Urinary bladder (tissue), 4 donors: ENCODE results near the gene NAPSA. TPM values are rescaled to one million over a fixed set of nuclear protein-coding genes. Genes with fewer than 3 reads are reported as not detected.
A peak's percentile ranks its signal among the peaks of the same experiment; 100 is the strongest.

Experiments used
- DNase-seq: peaks from one replicate; pipeline ENCODE4 v3.0.0-alpha.2; 2015; ENCODE audit errors: extremely low spot score
- H3K27ac ChIP-seq: one replicate; pipeline ENCODE4 v1.5.1; 2013; ENCODE audit warnings: low read depth, mild to moderate bottlenecking, moderate library complexity
- H3K36me3 ChIP-seq: one replicate; pipeline ENCODE4 v1.6.1; 2013; ENCODE audit warnings: mild to moderate bottlenecking, moderate library complexity; ENCODE audit not compliant: insufficient read depth
- H3K4me1 ChIP-seq: one replicate; pipeline ENCODE4 v1.6.1; 2013; ENCODE audit warnings: mild to moderate bottlenecking, moderate library complexity; ENCODE audit not compliant: insufficient read depth
- H3K4me3 ChIP-seq: one replicate; pipeline ENCODE4 v1.5.1; 2013; ENCODE audit warnings: low read depth, low read length
- WGBS: extraction: QIAGEN DNeasy Blood & Tissue Kit; methylation state at CpG from one replicate; pipeline ENCODE4 v1.1.7; 2013; 5-methylcytosine and 5-hydroxymethylcytosine counted together
- polyA plus RNA-seq: library from polyadenylated mRNA; stranded (reverse); fragments of 200-250 nt; gene quantifications from one replicate; pipeline ENCODE4 v1.2.3, GENCODE V29; 2013
- total RNA-seq: library from RNA; depleted of rRNA; stranded (reverse); fragments of >200 nt; gene quantifications from one replicate; pipeline ENCODE4 v1.2.3, GENCODE V29; 2014
- donor health status: healthy with polysubstance abuse.
- donor health status: healthy.

The NAPSA gene
- total and polyA plus RNA-seq, 2 donors = 0.58 to 0.77 TPM

DNA sequence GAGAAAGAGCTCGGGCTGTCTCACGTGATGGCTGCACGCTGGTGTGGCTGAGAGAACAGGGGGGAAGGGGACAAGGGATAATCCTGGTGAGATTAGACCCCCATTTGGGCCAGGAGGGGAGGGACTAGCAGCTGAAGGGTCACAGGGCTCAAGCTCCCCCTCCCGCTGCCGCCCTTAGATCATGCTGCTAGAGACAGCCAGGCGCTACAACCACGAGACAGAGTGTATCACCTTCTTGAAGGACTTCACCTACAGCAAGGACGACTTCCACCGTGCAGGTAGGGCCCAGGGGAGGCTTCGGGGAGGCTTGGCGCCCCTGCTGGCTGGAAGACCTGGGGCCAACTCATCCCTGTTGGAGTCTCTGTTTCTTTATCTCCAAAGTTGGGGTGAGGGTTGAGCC is 14.2 kb upstream of the NAPSA start:
- WGBS = 88% methylated on average over 11 of the region's 11 CpGs
- H3K36me3 ChIP-seq = peaks cover 9% of the 10 kb centered on the region
- H3K27ac ChIP-seq = no peak overlapping the region
- DNase-seq = no peak
- no peak overlapping the region for H3K4me3 ChIP-seq
- H3K4me1 ChIP-seq = no peaks in the 10 kb centered on the region

DNA sequence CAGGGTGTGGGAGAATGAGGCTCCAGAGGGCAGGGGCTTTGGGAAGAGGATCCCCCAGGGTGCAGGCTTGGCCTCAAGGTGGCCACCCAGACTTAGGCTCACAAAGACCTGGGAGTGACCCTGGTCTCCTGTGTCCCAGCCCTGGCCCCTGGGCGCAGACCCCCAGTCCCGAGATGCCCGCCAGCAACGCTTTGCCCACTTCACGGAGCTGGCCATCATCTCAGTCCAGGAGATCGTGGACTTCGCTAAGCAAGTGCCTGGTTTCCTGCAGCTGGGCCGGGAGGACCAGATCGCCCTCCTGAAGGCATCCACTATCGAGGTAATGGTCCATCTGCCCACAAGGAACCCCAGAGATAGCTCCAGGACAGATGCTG is 13.4 kb upstream of the NAPSA start:
- WGBS = 92% methylated on average over 10 of the region's 10 CpGs
- Histone ChIP-seq H3K27ac (no peak overlapping the region), H3K4me3 (no peak overlapping the region), H3K36me3 (peaks cover 9% of the 10 kb centered on the region), H3K4me1 (no peaks in the 10 kb centered on the region)
- no peak for DNase-seq

- 94% methylated on average over 36 of the region's 36 CpGs for WGBS
- peaks cover 9% of the 10 kb centered on the region for H3K36me3 ChIP-seq
- H3K4me3 ChIP-seq = no peak overlapping the region
- H3K4me1 ChIP-seq = no peaks in the 10 kb centered on the region
- DNase-seq = no peak
- no peak overlapping the region for H3K27ac ChIP-seq
Observed at GRCh38 chr19:50378169-50378862, 12.9 kb upstream of the NAPSA start.

DNA sequence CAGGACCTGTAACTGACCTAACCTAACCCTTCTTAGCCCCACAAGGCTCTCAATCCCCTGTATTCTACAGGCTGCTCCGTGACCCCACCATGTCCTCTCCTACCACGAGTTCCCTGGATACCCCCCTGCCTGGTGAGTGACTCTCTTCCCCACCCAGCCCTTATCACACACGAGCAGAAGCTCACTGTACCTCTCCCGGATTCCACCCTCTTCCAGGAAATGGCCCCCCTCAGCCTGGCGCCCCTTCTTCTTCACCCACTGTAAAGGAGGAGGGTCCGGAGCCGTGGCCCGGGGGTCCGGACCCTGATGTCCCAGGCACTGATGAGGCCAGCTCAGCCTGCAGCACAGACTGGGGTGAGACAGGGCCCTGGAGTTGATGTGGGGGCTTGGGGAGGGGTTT is 12.1 kb upstream of the NAPSA start:
- Histone ChIP-seq H3K36me3 (peaks cover 9% of the 10 kb centered on the region), H3K27ac (no peak overlapping the region), H3K4me3 (no peak overlapping the region), H3K4me1 (no peaks in the 10 kb centered on the region)
- no peak for DNase-seq
- 73% methylated on average over 9 of the region's 9 CpGs for WGBS

- H3K4me1 ChIP-seq = no peaks in the 10 kb centered on the region
- peaks cover 5% of the 10 kb centered on the region for H3K36me3 ChIP-seq
- DNase-seq = no peak
- WGBS = 48% methylated on average over 7 of the region's 7 CpGs
- H3K27ac ChIP-seq = no peak overlapping the region
- no peak overlapping the region for H3K4me3 ChIP-seq
Observed at GRCh38 chr19:50377051-50377461, 11.6 kb upstream of the NAPSA start.

DNA sequence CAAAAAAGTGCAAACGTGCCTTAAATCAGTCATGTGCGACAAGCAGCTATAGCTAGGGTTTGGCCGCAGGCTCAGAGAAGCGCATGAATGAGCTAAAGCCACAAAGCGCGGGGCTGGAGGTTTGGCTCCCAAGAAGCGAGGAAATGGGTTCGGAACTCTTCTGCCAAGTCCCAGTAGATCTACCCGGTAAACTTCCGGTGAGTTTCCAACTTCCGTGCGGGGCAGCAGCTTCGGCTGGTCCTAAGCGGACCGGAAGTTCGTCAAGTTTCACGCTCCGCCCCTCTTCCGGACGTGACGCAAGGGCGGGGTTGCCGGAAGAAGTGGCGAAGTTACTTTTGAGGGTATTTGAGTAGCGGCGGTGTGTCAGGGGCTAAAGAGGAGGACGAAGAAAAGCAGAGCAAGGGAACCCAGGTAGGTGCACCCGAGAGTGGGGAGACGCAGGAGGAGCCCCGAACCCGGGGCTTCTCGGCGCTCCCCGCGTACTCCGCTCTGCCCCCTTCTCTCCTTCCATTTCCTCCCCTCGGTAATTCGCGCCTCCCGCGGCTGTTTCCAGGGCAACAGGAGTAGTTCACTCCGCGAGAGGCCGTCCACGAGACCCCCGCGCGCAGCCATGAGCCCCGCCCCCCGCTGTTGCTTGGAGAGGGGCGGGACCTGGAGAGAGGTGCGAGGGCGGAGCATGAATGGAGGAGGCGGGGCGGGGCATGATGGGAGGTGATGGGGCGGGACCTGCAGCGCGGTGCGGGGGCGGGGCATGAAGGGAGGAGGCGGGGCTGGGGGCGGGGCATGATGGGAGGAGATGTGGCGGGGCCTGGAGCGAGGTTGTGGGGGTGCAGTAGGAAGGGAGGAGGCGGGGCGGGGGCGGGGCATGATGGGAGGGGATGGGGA is 11.0 kb upstream of the NAPSA start, which contains the start of gene NR1H2:
Gene NR1H2 (plus strand): TSS at position 292 of the 885 bp plus-strand sequence. CDS start 1,149 bp downstream, outside the sequence.
- peak within 1 kb of the TSS; percentile 84 for H3K4me3 ChIP-seq
- peak within 1 kb of the TSS; percentile 97 for H3K27ac ChIP-seq
- peak; percentile 93 for DNase-seq
- H3K36me3 ChIP-seq = peaks cover 4% of the 10 kb centered on the region
- H3K4me1 ChIP-seq = no peaks in the 10 kb centered on the region
- WGBS = 2% methylated on average over 67 of the region's 67 CpGs

- no peak overlapping the region for H3K27ac ChIP-seq
- 83% methylated on average over 10 of the region's 10 CpGs for WGBS
Observed at GRCh38 chr19:50371914-50372475, 6.6 kb upstream of the NAPSA start.

GRCh38 chr19:50368649-50369570 is 3.5 kb upstream of the NAPSA start:
- H3K4me1 ChIP-seq = no peaks in the 10 kb centered on the region
- H3K27ac ChIP-seq = no peak overlapping the region
- peak; percentile 71 for DNase-seq
- WGBS = 5% methylated on average over 34 of the region's 34 CpGs
- peak overlapping the region; percentile 52 for H3K4me3 ChIP-seq
- H3K36me3 ChIP-seq = no peaks in the 10 kb centered on the region

More at GRCh38 chr19:50371914-50372475, 6.6 kb upstream of the NAPSA start:
- DNase-seq = no peak
- Histone ChIP-seq H3K36me3 (no peaks in the 10 kb centered on the region), H3K4me1 (no peaks in the 10 kb centered on the region), H3K4me3 (no peak overlapping the region)

- 65% methylated on average over 11 of the region's 11 CpGs for WGBS
- Histone ChIP-seq H3K36me3 (no peaks in the 10 kb centered on the region), H3K4me3 (no peak overlapping the region), H3K27ac (no peak overlapping the region), H3K4me1 (no peaks in the 10 kb centered on the region)
- DNase-seq = no peak
Observed at GRCh38 chr19:50362656-50363424, 2.6 kb downstream of the NAPSA start.

GRCh38 chr19:50362030-50362412 is 3.4 kb downstream of the NAPSA start:
- Histone ChIP-seq H3K27ac (no peak overlapping the region), H3K4me3 (no peak overlapping the region), H3K4me1 (no peaks in the 10 kb centered on the region), H3K36me3 (no peaks in the 10 kb centered on the region)
- no peak for DNase-seq
- WGBS = 91% methylated on average over 7 of the region's 7 CpGs

DNA sequence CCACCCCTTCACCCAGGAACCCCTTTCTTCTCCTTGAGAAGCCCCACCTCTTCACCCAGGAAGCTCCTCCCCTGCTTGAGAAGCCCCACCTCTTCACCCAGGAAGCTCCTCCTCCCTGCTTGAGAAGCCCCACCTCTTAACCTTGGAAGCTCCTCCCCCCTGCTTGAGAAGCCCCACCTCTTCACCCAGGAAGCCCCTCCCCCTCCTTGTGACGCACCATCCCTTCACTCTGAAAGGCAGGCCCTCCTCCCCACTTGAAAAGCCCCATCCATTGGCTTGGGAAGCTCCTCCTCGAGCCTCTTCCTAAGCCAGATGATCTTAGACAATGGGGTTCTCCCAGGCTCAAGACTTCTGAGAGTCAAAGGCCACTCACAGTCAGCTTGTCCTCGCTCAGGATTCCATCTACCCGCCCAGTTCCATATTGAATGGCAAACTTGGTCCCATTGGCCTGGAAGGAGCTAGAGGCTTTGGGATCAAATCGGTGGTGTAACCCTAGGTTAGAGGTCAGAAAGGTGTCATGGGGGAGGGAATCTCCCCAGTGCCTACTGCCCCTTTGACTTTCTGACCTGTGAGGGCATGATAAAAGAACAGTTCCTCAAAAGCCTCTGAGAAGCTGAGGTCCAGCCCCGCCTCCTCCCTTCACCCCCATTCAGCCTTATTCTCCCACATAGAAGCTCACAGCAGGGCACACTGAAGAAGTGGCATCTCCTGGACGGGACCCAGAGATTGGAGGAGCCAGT is 4.0 kb downstream of the NAPSA start:
- no peak overlapping the region for H3K4me3 ChIP-seq
- no peak for DNase-seq
- 88% methylated on average over 6 of the region's 7 CpGs for WGBS
- H3K36me3 ChIP-seq = no peaks in the 10 kb centered on the region
- H3K4me1 ChIP-seq = no peaks in the 10 kb centered on the region
- H3K27ac ChIP-seq = no peak overlapping the region

- H3K4me1 ChIP-seq = no peaks in the 10 kb centered on the region
- no peaks in the 10 kb centered on the region for H3K36me3 ChIP-seq
- no peak overlapping the region for H3K27ac ChIP-seq
- 96% methylated on average over 11 of the region's 11 CpGs for WGBS
- H3K4me3 ChIP-seq = no peak overlapping the region
- DNase-seq = no peak
Observed at GRCh38 chr19:50359328-50359818, 6.1 kb downstream of the NAPSA start.
